ENCODE results near the gene DENND5A. TPM values are rescaled to one million over a fixed set of nuclear protein-coding genes. Genes with fewer than 3 reads are reported as not detected.
"Not testable (repeated sequence)": the region's sequence is repeated elsewhere in the genome, so short reads cannot be mapped to it uniquely, and the experiment has no call there.

Gene DENND5A
- total RNA-seq, 2 donors from 2014 or later: 7.0 to 24.8 TPM

GRCh38 chr11:9203691-9204311, 61.3 kb downstream of the DENND5A start:
- Histone ChIP-seq H3K27ac (no peak overlapping the region), H3K9me3 (no peaks in the 10 kb centered on the region), H3K36me3 (no peaks in the 10 kb centered on the region), H3K27me3 (no peaks in the 10 kb centered on the region), H3K9ac (ENCODE audit: low read depth in 2 of 2, low read length in 2 of 2) (no peak overlapping the region), H3K4me3 (no peak overlapping the region), H3K4me1 (no peaks in the 10 kb centered on the region)
- DNase-seq: no peak
- no peak for TF ChIP-seq CTCF (IDR thresholded peaks at IDR 0.05)
- intact Hi-C loops (cut with DNase I): no loop called here

GRCh38 chr11:9201372-9202162, 63.6 kb downstream of the DENND5A start:
- H3K27ac ChIP-seq: no peak overlapping the region
- no peaks in the 10 kb centered on the region for H3K36me3 ChIP-seq
- no peaks in the 10 kb centered on the region for H3K4me1 ChIP-seq
- H3K9ac ChIP-seq (ENCODE audit: low read depth in 2 of 2, low read length in 2 of 2): no peak overlapping the region
- no peaks in the 10 kb centered on the region for H3K27me3 ChIP-seq
- intact Hi-C loops (cut with DNase I): no loop called here
- H3K9me3 ChIP-seq: no peaks in the 10 kb centered on the region
- no peak for DNase-seq
- no peak for TF ChIP-seq CTCF (IDR thresholded peaks at IDR 0.05)
- no peak overlapping the region for H3K4me3 ChIP-seq

GRCh38 chr11:9200471-9200870, 64.7 kb downstream of the DENND5A start:
- intact Hi-C loops (cut with DNase I): no loop called here
- DNase-seq: no peak
- Histone ChIP-seq H3K27ac (no peak overlapping the region), H3K9ac (ENCODE audit: low read depth in 2 of 2, low read length in 2 of 2) (no peak overlapping the region), H3K4me3 (no peak overlapping the region), H3K9me3 (no peaks in the 10 kb centered on the region), H3K27me3 (no peaks in the 10 kb centered on the region), H3K4me1 (no peaks in the 10 kb centered on the region), H3K36me3 (no peaks in the 10 kb centered on the region)
- TF ChIP-seq CTCF (IDR thresholded peaks at IDR 0.05): no peak

- no peaks in the 10 kb centered on the region for H3K27me3 ChIP-seq
- DNase-seq: no peak
- H3K9ac ChIP-seq (ENCODE audit: low read depth in 2 of 2, low read length in 2 of 2): no peak overlapping the region
- no peak overlapping the region for H3K4me3 ChIP-seq
- H3K4me1 ChIP-seq: no peaks in the 10 kb centered on the region
- no peak for TF ChIP-seq CTCF (IDR thresholded peaks at IDR 0.05)
- no peaks in the 10 kb centered on the region for H3K36me3 ChIP-seq
- no peaks in the 10 kb centered on the region for H3K9me3 ChIP-seq
- intact Hi-C loops (cut with DNase I): no loop called here
- H3K27ac ChIP-seq: no peak overlapping the region
Observed at GRCh38 chr11:9193316-9193715, 71.8 kb downstream of the DENND5A start.

- no peaks in the 10 kb centered on the region for H3K36me3 ChIP-seq
- intact Hi-C loops (cut with DNase I): no loop called here
- H3K4me3 ChIP-seq: no peak overlapping the region
- H3K4me1 ChIP-seq: no peaks in the 10 kb centered on the region
- H3K27ac ChIP-seq: no peak overlapping the region
- no peak overlapping the region for H3K9ac ChIP-seq (ENCODE audit: low read depth in 2 of 2, low read length in 2 of 2)
- no peak for TF ChIP-seq CTCF (IDR thresholded peaks at IDR 0.05)
- no peak for DNase-seq
- no peaks in the 10 kb centered on the region for H3K9me3 ChIP-seq
- H3K27me3 ChIP-seq: no peaks in the 10 kb centered on the region
Observed at GRCh38 chr11:9192561-9192960, 72.6 kb downstream of the DENND5A start.

GRCh38 chr11:9190326-9191016, 74.7 kb downstream of the DENND5A start:
- intact Hi-C loops (cut with DNase I); H3K27ac ChIP-seq; H3K4me3 ChIP-seq; DNase-seq; H3K4me1 ChIP-seq; H3K9me3 ChIP-seq; H3K36me3 ChIP-seq; H3K27me3 ChIP-seq; H3K9ac ChIP-seq (ENCODE audit: low read depth in 2 of 2, low read length in 2 of 2): not testable (repeated sequence)

GRCh38 chr11:9188860-9189259, 76.3 kb downstream of the DENND5A start:
- H3K27ac ChIP-seq; H3K4me1 ChIP-seq; H3K4me3 ChIP-seq; H3K9me3 ChIP-seq; H3K27me3 ChIP-seq; intact Hi-C loops (cut with DNase I); DNase-seq; H3K9ac ChIP-seq (ENCODE audit: low read depth in 2 of 2, low read length in 2 of 2); H3K36me3 ChIP-seq: not testable (repeated sequence)
